ENCODE measurements around the gene ALG12.

GRCh38 chr22:49850959-49851802 is 67.1 kb downstream of the ALG12 start:
- TF ChIP-seq CTCF (IDR thresholded peaks at IDR 0.05) = no peak
- TF ChIP-seq EZH2 (IDR thresholded peaks at IDR 0.05; ENCODE audit: borderline replicate concordance, insufficient read depth, low read depth, low read length, poor library complexity, severe bottlenecking) = no peak

Data from B cell (primary cell).